HuH-7 (cell line): ENCODE data around the gene UGT1A10.
"Not testable (repeated sequence)": the region's sequence is repeated elsewhere in the genome, so short reads cannot be mapped to it uniquely, and the experiment has no call there.

Experiments
- DNase-seq: peaks from one replicate; pipeline ENCODE4 v3.0.0; 2011; ENCODE audit warnings: low spot score

Gene UGT1A10

GRCh38 chr2:233692648-233693047 is 56.4 kb downstream of the UGT1A10 start, which contains the start of gene UGT1A6:
Gene UGT1A6 (plus strand): TSS chr2:233692890. CDS start chr2:233693005, 115 bp downstream.
- no peak for DNase-seq

- no peak for DNase-seq
Measured at GRCh38 chr2:233693963-233694362, 57.7 kb downstream of the UGT1A10 start.

DNA sequence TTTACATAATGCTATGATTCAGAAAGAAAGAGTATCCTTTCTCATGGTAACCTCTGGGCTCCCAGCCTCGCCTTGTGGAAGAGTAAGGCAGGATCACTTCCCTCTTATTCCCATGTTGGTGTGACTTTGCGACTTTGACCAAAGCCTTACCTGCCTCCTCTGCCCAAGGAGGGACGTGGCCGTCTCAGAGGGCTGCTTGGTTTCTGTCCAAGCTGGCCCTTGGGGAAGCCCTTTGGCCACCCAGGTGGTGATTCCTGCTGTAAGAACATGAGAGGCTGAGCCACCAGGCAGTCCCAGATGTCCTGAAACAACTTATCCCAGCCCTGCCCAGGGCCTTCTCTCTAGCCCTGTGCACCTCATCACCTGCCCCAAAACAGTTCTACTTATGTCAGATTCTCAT is 62.5 kb downstream of the UGT1A10 start:
- no peak for DNase-seq

- no peak for DNase-seq
Measured at GRCh38 chr2:233699424-233700027, 63.3 kb downstream of the UGT1A10 start.

DNA sequence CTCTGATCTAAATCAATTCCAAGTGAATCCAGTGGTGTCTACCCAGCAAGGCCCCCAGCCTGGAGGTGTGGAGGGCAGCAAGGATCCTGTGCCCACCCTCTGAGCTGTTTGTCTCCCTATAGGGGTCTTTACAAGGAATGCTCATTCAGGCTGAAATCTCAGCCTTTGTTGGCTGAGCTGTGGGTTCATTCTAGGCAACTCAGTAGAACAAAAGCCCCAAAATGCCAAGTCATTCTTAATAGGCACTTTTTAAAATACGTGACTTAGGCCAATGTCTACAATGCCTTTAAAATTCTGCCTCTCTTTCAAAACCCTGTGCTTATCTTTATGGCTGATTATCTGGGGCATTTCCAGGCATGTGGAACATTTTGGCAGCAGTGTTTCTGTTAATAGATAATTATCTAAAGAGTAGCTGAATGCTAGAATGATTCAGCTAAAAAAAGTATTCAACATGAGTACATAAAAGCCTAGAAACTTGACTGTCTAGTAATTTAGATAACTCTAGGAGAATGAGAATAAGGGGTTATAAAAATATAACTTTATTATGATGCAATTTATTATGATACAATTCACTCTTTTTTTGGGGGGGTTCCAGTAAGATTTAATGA is 63.9 kb downstream of the UGT1A10 start:
- peak; percentile 20 for DNase-seq

DNA sequence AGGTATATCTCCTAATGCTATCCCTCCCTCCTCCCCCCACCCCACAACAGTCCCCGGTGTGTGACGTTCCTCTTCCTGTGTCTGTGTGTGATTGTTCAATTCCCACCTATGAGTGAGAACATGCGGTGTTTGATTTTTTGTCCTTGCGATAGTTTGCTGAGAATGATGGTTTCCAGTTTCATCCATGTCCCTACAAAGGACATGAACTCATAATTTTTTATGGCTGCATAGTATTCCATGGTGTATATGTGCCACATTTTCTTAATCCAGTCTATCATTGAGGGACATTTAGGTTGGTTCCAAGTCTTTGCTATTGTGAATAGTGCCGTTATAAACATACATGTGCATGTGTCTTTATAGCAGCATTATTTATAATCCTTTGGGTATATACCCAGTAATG is 64.6 kb downstream of the UGT1A10 start:
- DNase-seq = not testable (repeated sequence)

- DNase-seq = no peak
Measured at GRCh38 chr2:233702238-233702637, 66.0 kb downstream of the UGT1A10 start.

DNA sequence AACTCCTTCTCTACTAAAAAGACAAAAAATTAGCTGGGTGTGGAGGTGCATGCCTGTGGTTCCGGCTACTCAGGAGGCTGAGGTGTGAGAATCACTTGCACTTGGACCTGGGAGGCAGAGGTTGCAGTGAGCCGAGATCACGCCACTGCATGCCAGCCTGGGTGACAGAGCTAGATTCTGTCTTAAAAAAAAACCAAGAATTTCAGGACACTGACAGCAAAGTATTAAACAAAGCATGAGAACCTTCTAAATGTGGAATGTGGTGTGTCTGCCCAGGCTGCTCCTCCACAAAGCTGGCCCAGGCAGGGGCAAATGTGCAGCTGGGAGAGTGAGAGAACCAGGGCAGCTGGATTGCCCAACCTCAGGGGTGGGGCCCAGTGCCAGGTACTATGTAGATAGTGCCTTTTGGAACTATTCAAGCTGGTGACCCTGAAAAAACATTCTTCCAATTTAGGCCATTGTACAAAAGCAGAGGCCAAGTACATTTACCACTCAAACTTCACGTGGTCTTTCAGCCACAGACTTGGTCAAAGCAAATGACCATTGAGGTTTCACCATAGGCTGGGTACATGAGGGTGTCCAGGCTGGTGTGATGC is 69.8 kb downstream of the UGT1A10 start:
- no peak for DNase-seq

- DNase-seq = no peak
Measured at GRCh38 chr2:233706720-233707119, 70.5 kb downstream of the UGT1A10 start.

DNA sequence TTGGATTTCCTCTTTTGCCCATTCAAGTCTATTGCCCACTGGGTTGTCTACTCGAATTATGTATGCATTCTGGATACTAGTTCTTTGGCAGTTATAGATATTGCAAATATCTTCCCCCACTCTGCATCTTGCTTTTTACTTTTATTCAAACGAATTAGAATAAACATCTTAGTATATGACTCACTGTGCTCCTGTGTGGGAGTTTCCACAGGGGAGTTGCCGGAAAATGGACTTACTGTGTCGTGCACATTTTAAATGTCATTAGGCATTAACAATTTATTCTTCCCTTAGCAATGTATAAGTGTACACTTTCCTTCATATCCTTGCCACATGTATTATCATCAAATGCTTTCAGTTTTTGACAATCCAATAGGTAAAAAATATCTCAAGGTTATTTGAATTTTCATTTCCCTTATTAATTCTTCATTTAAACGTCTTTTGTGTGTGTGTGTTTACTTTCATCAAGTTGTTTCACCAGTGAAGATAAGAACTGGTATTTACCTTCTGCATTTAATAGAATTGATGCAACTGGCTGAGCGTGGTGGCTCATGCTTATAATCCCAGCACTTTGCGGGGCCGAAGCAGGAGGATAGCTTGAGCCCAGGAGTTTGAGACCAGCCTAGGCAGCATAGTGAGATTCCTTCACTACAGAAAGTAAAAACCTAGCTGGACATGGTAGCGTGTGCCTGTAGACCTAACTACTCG is 71.8 kb downstream of the UGT1A10 start:
- DNase-seq = no peak

- DNase-seq = no peak
Measured at GRCh38 chr2:233708942-233709341, 72.7 kb downstream of the UGT1A10 start.

GRCh38 chr2:233711312-233712008 is 75.2 kb downstream of the UGT1A10 start:
- DNase-seq = peak; percentile 70

GRCh38 chr2:233712611-233713261 is 76.5 kb downstream of the UGT1A10 start, which contains the start of gene UGT1A5:
Gene UGT1A5 (plus strand): TSS chr2:233712907. CDS start chr2:233712992, 85 bp downstream.
- no peak for DNase-seq

DNA sequence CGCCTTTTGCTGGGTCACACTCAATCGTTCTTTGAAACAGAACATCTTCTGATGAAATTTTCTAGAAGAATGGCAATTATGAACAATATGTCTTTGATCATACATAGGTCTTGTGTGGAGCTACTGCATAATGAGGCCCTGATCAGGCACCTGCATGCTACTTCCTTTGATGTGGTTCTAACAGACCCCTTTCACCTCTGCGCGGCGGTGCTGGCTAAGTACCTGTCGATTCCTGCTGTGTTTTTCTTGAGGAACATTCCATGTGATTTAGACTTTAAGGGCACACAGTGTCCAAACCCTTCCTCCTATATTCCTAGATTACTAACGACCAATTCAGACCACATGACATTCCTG is 77.0 kb downstream of the UGT1A10 start:
- no peak for DNase-seq

DNA sequence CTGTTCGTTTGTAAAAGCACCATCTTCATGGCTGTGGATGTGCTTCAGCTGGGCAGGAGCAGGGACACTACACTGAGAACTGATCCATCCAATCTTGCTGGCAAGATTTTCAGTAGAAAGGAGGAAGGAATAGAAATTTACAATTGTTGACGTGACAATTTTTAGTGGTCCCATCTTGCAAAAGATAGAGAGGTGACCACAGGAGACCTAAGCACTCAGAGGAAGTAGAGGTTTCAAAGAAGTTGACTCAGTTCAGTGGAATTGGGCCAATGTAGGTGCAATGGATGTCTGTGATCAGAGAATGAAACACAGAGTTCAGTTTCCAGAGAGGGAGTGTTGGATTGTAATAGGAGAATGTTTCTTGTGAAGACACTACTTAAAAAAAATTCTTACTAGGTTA is 77.9 kb downstream of the UGT1A10 start:
- DNase-seq = no peak

GRCh38 chr2:233718552-233718951 is 82.3 kb downstream of the UGT1A10 start, which contains the start of gene UGT1A4:
Gene UGT1A4 (plus strand): TSS chr2:233718736. CDS start chr2:233718821, 85 bp downstream.
- DNase-seq = no peak

DNA sequence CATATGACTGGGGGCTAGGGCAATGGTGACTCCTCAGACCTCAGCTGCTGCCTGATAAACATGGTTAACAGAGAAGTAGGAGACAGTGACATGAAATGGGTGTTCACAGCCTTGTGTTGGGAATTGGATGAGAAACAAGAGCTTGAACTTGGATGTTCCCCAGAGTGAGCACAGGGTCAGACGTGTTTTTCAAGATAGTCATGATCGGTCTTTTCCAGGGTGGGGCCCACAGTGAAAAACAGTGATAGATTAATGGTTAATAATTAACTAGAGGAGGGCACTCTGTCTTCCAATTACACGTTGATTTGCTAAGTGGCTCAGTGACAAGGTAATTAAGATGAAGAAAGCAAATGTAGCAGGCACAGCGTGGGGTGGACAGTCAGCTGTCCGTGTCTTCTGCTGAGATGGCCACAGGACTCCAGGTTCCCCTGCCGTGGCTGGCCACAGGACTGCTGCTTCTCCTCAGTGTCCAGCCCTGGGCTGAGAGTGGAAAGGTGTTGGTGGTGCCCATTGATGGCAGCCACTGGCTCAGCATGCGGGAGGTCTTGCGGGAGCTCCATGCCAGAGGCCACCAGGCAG is 92.6 kb downstream of the UGT1A10 start, which contains the start of gene UGT1A3:
Gene UGT1A3, plus strand, starts transcription at position 320 of the 579 bp plus-strand sequence. Its CDS starts 85 bp downstream, at position 405.
- DNase-seq = peak; percentile 26

DNA sequence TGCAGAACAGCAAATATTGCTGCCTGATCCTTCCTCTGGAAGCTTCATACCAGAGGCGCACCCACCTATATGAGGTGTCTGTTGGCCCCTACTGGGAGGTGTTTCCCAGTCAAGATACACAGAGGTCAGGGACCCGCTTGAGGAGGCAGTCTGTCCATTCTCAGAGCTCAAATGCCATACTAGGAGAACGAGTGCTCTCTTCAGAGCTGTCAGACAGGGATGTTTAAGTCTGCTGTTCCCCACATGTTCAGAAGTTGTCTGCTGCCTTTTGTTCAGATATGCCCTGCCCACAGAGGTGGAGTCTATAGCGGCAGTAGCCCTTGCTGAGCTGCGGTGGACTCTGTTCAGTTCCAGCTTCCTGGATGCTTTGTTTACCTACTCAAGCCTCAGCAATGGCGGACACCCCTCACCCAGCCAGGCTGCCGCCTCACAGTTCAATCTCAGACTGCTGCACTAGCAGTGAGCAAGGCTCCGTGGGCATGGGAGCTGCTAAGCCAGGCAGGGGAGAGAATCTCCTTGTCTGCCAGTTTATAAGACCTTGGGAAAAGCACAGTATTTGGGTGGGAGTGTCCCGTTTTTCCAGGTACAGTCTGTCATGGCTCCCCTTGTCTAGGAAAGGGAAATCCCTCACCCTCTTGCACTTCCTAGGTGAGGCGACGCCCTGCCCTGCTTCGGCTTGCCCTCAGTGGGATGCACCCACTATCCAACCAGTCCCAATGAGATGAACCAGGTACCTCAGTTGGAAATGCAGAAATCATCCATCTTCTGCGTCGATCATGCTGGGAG is 100.8 kb downstream of the UGT1A10 start:
- peak; percentile 29 for DNase-seq

DNA sequence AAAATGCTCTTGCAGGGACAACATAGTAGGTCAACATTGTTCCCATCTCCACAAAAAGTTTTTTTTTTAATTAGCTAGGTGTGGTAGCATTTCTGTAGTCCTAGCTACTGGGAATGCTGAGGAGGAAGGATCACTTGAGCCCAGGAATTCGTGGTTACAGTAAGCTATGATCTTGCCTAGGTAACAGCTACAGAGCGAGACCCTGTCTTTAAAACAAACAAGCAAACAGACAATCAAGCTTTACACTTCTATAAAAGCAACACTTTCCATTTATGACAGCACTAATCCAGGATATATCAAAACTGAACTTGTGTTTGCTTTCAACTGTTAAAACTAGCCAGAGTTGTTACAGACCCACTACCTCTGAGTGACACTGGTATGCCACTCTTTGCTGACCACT is 104.6 kb downstream of the UGT1A10 start:
- DNase-seq = no peak
